GM19351 (cell line): Measurements from ENCODE around the gene PYGO2.

Experiments
- ATAC-seq: cut with Tn5 transposase; IDR thresholded peaks from one replicate; pipeline ENCODE4 v1.9.1; 2021; ENCODE audit warnings: mild to moderate bottlenecking, moderate library complexity; ENCODE audit not compliant: unreplicated experiment

PYGO2 gene

GRCh38 chr1:154945962-154946850 lies 15.4 kb downstream of the PYGO2 start:
- no peak for ATAC-seq

- no peak for ATAC-seq
Measured at GRCh38 chr1:154945160-154945961, 16.2 kb downstream of the PYGO2 start.

GRCh38 chr1:154944401-154945159 lies 17.0 kb downstream of the PYGO2 start:
- ATAC-seq = no peak

- ATAC-seq = no peak
Measured at GRCh38 chr1:154943649-154944400, 17.8 kb downstream of the PYGO2 start.

- no peak for ATAC-seq
Measured at GRCh38 chr1:154941333-154942013, 20.1 kb downstream of the PYGO2 start.

GRCh38 chr1:154940651-154941194 lies 20.9 kb downstream of the PYGO2 start:
- no peak for ATAC-seq

GRCh38 chr1:154940213-154940560 lies 21.4 kb downstream of the PYGO2 start:
- ATAC-seq = no peak

GRCh38 chr1:154938604-154939399 lies 22.8 kb downstream of the PYGO2 start:
- no peak for ATAC-seq

GRCh38 chr1:154937988-154938386 lies 23.6 kb downstream of the PYGO2 start:
- no peak for ATAC-seq

GRCh38 chr1:154937085-154937987 lies 24.2 kb downstream of the PYGO2 start:
- peak; percentile 60 for ATAC-seq

- ATAC-seq = peak; percentile 66
Measured at GRCh38 chr1:154936555-154937084, 25.0 kb downstream of the PYGO2 start, which contains the start of gene PMVK. PMVK (minus strand) TSS chr1:154936719; CDS start chr1:154936685, 34 bp downstream.

GRCh38 chr1:154935749-154936554 lies 25.6 kb downstream of the PYGO2 start:
- ATAC-seq = no peak

- no peak for ATAC-seq
Measured at GRCh38 chr1:154934358-154934948, 27.1 kb downstream of the PYGO2 start.

- no peak for ATAC-seq
Measured at GRCh38 chr1:154931940-154932487, 29.6 kb downstream of the PYGO2 start.

GRCh38 chr1:154926201-154926600 lies 35.4 kb downstream of the PYGO2 start:
- ATAC-seq = no peak
